ENCODE results near the gene POMZP3. TPM values are rescaled to one million over a fixed set of nuclear protein-coding genes. Genes with fewer than 3 reads are reported as not detected.
"Not testable (repeated sequence)": the region's sequence is repeated elsewhere in the genome, so short reads cannot be mapped to it uniquely, and the experiment has no call there.

Gene POMZP3
- total RNA-seq, 4 donors from 2014 or later = 1.2 to 8.3 (median 5.4) TPM

DNA sequence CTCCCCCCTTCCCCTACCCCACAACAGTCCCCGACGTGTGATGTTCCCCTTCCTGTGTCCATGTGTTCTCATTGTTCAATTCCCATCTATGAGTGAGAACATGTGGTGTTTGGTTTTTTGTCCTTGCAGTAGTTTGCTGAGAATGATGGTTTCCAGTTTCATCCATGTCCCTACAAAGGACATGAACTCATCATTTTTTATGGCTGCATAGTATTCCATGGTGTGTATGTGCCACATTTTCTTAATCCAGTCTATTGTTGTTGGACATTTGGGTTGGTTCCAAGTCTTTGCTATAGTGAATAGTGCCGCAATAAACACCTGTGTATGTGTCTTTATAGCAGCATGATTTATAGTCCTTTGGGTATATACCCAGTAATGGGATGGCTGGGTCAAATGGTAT lies 65.7 kb downstream of the POMZP3 start:
- H3K27ac ChIP-seq; DNase-seq; intact Hi-C loops (cut with DNase I); H3K27me3 ChIP-seq; H3K9me3 ChIP-seq; H3K4me3 ChIP-seq: not testable (repeated sequence)
- H3K4me1 ChIP-seq = peaks cover 0 to 12% (median 0%) of the 10 kb centered on the region in 3 donors
- WGBS, 2 donors = 94 to 100% methylated on average over 2 to 3 of the region's 3 CpGs
- peaks cover 0 to 10% (median 0%) of the 10 kb centered on the region in 3 donors for H3K36me3 ChIP-seq

- Histone ChIP-seq H3K4me1 (peaks cover 0 to 12% (median 0%) of the 10 kb centered on the region in 3 donors), H3K36me3 (peaks cover 0 to 10% (median 0%) of the 10 kb centered on the region in 3 donors)
- H3K27me3 ChIP-seq; DNase-seq; H3K9me3 ChIP-seq; intact Hi-C loops (cut with DNase I); H3K4me3 ChIP-seq; H3K27ac ChIP-seq: not testable (repeated sequence)
- 64 to 68% methylated on average over 2 of the region's 4 CpGs for WGBS, 2 donors
Observed at GRCh38 chr7:76560157-76560556, 66.9 kb downstream of the POMZP3 start.

Other genes with a start within 250 kb of the POMZP3 start
- gene SSC4D, start 217.6 kb downstream of the POMZP3 start, total RNA-seq = under 1 TPM in 1 of 4 donors, not detected in 3; 0.48 TPM
- gene ZP3, start 202.3 kb downstream of the POMZP3 start, total RNA-seq = 1 to 10 TPM; 3.8 to 7.9 (median 4.4) TPM
- 100 to 1,000 TPM in 1 of 4 donors, 10 to 100 TPM in 3; 38.7 to 107 (median 59.7) TPM for gene DTX2, start 165.6 kb downstream of the POMZP3 start, total RNA-seq
- 10 to 100 TPM in 3 of 4 donors, 1 to 10 TPM in 1; 9.2 to 34.9 (median 23.8) TPM for gene UPK3B, start 116.7 kb downstream of the POMZP3 start, total RNA-seq
- not detected for gene SPDYE16, start 84.0 kb downstream of the POMZP3 start, total RNA-seq

Measured in esophagus squamous epithelium (tissue), 5 donors.